Kidney (tissue), 14 donors: Measurements from ENCODE around the gene STX17. TPM values are rescaled to one million over a fixed set of nuclear protein-coding genes. Genes with fewer than 3 reads are reported as not detected.

Experiments
- DNase-seq, 5 donors: peaks; one replicate each; pipeline ENCODE4 v3.0.0-alpha.2; 2013 to 2020
- FAIRE-seq: peaks from 2 replicates; lab custom pipeline; 2012; peaks lifted over from hg19 to GRCh38; lab: Jason Lieb, UNC
- H3K27ac ChIP-seq, 2 donors: one replicate each; pipeline ENCODE4 v1.7.0; 2013; ENCODE audit warnings: low read depth in 2 of 2, low read length in 2 of 2, inconsistent platforms in 1 of 2
- H3K27me3 ChIP-seq: one replicate; pipeline ENCODE4 v1.7.1; 2013; ENCODE audit warnings: low read length, inconsistent platforms; ENCODE audit not compliant: control insufficient read depth, insufficient read depth
- H3K36me3 ChIP-seq, 3 donors: one replicate each; pipeline versions ENCODE4 v1.7.0 to v1.7.1; 2013; ENCODE audit warnings: low read length in 3 of 3, control low read depth in 1 of 3, inconsistent platforms in 1 of 3; ENCODE audit not compliant: insufficient read depth in 3 of 3, control insufficient read depth in 2 of 3
- H3K4me1 ChIP-seq, 3 donors: one replicate each; pipeline versions ENCODE4 v1.7.0 to v1.7.1; 2013; ENCODE audit warnings: low read length in 3 of 3, inconsistent platforms in 1 of 3, low read depth in 1 of 3; ENCODE audit not compliant: control insufficient read depth in 2 of 3, insufficient read depth in 2 of 3
- H3K4me3 ChIP-seq, 3 donors: one replicate each; pipeline versions ENCODE4 v1.7.0 to v1.8.1; 2013; ENCODE audit warnings: low read length in 3 of 3, control low read depth in 1 of 3, inconsistent platforms in 1 of 3
- H3K9ac ChIP-seq, 3 donors: one replicate each; pipeline versions ENCODE4 v1.7.0 to v1.7.1; 2013; ENCODE audit warnings: low read length in 3 of 3, control low read depth in 1 of 3, inconsistent platforms in 1 of 3
- H3K9me3 ChIP-seq, 3 donors: one replicate each; pipeline versions ENCODE4 v1.7.0 to v1.7.1; 2013; ENCODE audit warnings: low read length in 3 of 3, control low read depth in 1 of 3, inconsistent platforms in 1 of 3; ENCODE audit not compliant: control insufficient read depth in 2 of 3, insufficient read depth in 1 of 3
- CTCF ChIP-seq: IDR thresholded peaks from 3 replicates; pipeline ENCODE4 v1.5.1; 2012; ENCODE audit warnings: mild to moderate bottlenecking, moderate library complexity, borderline replicate concordance; ENCODE audit not compliant: insufficient read depth; ENCODE audit errors: extremely low read depth
- intact Hi-C: fragments of 100-400 bp; cut with DNase I; formaldehyde crosslinking; loops from one replicate; pipeline ENCODE4 v1.11.1; 2022
- polyA plus RNA-seq: library from polyadenylated mRNA; stranded (reverse); fragments of 350-450 nt; fragmentation: Illumina TruSeq; extraction: RNeasy Lipid Tissue Mini Kit (QIAGEN cat#74804); gene quantifications from one replicate; pipeline ENCODE4 v1.2.3, GENCODE V29; 2014; ENCODE audit warnings: low read depth, low replicate concordance; ENCODE audit not compliant: insufficient read depth
- total RNA-seq: library from RNA; stranded (reverse); fragmentation: NEBNext Ultra II Directional; extraction: Animal tissue kit (Norgen Biotek cat#: 25700); gene quantifications from one replicate; pipeline ENCODE4 v1.2.1, GENCODE V29; 2021
- donor health status: control.
- donor health status: control.
- donor health status: control.
- donor health status: control.
- donor health status: control.
- donor health status: DM: yes; HTN: yes; CAD: no.
- donor health status: Normal renal cell carcinoma (clear cell type).

Gene STX17
- total and polyA plus RNA-seq, 2 donors from 2014 or later = 5.2 to 39.7 TPM

- TF ChIP-seq CTCF = no peak
- no peak for FAIRE-seq
- intact Hi-C loops = no loop called here
These were observed 11.6 kb upstream of the STX17 start for GRCh38 chr9:99894826-99895225.

GRCh38 chr9:99895510-99895909 lies 10.9 kb upstream of the STX17 start:
- intact Hi-C loops = no loop called here
- FAIRE-seq (no peak), DNase-seq (no peak)

More at GRCh38 chr9:99894826-99895225, 11.6 kb upstream of the STX17 start:
- no peak overlapping the region for H3K27ac ChIP-seq
- H3K36me3 ChIP-seq = no peaks in the 10 kb centered on the region
- H3K27me3 ChIP-seq = no peaks in the 10 kb centered on the region
- no peak for DNase-seq
- H3K9me3 ChIP-seq = no peaks in the 10 kb centered on the region
- no peak overlapping the region for H3K9ac ChIP-seq
- H3K4me1 ChIP-seq = no peaks in the 10 kb centered on the region
- no peak overlapping the region for H3K4me3 ChIP-seq

GRCh38 chr9:99896119-99896518 lies 10.3 kb upstream of the STX17 start:
- intact Hi-C loops = no loop called here
- Histone ChIP-seq H3K4me3 (no peak overlapping the region), H3K27me3 (no peaks in the 10 kb centered on the region), H3K9ac (no peak overlapping the region), H3K27ac (no peak overlapping the region), H3K9me3 (no peaks in the 10 kb centered on the region), H3K4me1 (peaks cover 0 to under 1% (median 0%) of the 10 kb centered on the region in 3 donors), H3K36me3 (no peaks in the 10 kb centered on the region)
- TF ChIP-seq CTCF = no peak
- DNase-seq (no peak), FAIRE-seq (no peak)

More at GRCh38 chr9:99895510-99895909, 10.9 kb upstream of the STX17 start:
- Histone ChIP-seq H3K27ac (no peak overlapping the region), H3K27me3 (no peaks in the 10 kb centered on the region), H3K36me3 (no peaks in the 10 kb centered on the region), H3K4me3 (no peak overlapping the region), H3K9ac (no peak overlapping the region), H3K4me1 (no peaks in the 10 kb centered on the region), H3K9me3 (no peaks in the 10 kb centered on the region)
- TF ChIP-seq CTCF = no peak

- H3K9me3 ChIP-seq = no peaks in the 10 kb centered on the region
- FAIRE-seq (no peak), DNase-seq (no peak)
- no peaks in the 10 kb centered on the region for H3K36me3 ChIP-seq
- H3K9ac ChIP-seq = no peak overlapping the region
- H3K4me3 ChIP-seq = no peak overlapping the region
- peaks cover 0 to 4% (median 3%) of the 10 kb centered on the region in 3 donors for H3K4me1 ChIP-seq
- H3K27ac ChIP-seq = no peak overlapping the region
- H3K27me3 ChIP-seq = no peaks in the 10 kb centered on the region
- TF ChIP-seq CTCF = no peak
- intact Hi-C loops = no loop called here
These were observed 3.1 kb upstream of the STX17 start for GRCh38 chr9:99903393-99903792.
